NCI-H446 (cell line): Measurements from ENCODE around the gene MAD1L1.

Experiments used
- DNase-seq, 2 experiments: peaks; one replicate each; lab custom pipeline; 2025; lab: John Stamatoyannopoulos, UW

The MAD1L1 gene

DNA sequence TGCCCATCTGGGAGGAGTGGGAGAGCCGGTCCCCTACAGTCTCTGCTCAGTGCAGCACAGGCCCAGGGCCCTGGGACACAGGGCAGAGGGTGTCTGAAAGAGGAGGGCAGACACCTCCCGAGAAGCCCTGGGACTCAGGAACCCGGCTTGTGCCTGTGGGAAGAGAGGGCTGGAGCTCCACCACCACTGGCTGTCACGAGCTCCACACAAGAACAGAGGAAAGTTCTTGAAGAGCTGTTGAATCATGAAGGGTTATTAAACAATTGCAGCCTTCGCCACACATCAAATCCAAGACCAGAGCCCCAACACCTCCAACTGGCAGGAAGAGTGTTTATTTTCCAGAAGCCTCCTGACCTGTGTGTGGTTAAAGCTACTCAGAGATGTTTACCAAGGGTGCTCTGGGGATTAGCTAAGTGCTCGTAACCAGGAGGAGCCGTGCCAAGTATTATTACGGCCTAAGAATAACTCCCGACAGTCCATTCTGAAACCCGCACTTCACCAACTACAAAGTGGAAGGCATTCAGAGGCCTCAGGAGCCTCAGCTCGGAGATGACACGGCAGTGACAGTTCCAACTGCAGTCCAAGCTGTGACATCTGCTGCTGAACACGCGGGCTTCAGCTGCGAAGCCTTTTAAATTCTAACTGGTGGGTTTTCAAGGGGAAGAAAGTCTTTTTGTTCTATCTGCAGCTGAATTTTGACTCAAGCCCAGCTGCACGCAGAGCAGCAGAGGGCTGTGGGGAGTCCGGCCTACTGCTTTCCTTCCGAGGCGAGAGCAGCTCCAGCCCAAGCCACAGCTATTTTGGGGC lies 75.1 kb downstream of the MAD1L1 start:
- DNase-seq, result peak in 1 of 2 experiments; percentile 11

DNA sequence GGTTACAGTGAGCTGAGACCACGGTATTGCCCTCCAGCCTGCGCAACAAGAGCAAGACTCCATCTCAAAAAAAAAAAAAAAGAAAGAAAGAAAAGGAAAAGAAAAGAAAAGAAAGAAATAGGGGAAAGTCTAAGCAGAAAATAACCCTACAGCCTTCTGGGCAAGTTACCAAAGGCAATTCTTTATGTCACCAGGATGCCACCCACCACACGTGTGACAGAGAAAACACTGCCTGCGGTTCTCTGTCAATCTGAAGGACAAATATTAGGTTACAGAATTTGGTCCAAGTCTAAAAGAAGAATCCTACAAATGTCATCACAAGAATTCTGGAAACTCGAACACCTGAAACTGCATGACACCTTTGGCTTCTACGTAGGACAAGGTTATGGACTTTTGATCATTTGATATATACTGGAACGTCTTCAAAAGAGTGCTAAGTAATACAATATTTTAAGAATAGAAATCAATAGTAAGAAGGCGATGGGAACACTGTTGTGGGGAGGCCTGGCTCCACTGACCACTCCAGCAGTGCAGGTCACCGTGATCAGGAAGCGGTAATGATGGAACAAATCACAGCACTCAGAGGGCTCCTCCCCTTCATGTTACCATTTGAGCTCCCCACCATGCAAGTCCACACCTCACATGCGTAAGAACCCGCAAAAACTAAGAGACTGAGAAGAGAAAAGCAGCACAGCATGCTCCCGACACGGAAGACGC lies 75.8 kb downstream of the MAD1L1 start:
- DNase-seq, result no peak

DNA sequence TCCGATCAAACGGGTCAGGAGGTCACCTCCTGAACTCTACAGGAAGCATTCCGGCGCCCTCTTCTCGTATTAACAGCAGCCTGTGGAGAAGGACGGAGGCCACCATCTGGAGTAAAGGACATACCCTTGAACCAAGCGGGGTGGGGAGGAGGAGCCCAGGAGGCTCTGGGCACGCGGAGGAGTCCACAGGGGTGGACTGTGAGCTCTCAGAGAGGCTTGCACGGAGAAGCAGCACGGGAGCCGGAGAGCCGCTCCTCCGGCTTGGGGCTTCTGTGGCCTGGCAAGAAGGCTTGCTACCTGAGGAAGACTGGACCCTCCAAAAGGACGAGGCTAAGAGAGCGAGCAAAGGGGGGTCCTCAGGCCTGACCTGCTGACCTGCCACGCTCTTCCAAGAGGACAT lies 77.9 kb downstream of the MAD1L1 start:
- DNase-seq, result no peak

GRCh38 chr7:2154121-2154520 lies 78.6 kb downstream of the MAD1L1 start:
- DNase-seq, result no peak

GRCh38 chr7:2152646-2153045 lies 80.1 kb downstream of the MAD1L1 start:
- no peak for DNase-seq

GRCh38 chr7:2151801-2152612 lies 80.7 kb downstream of the MAD1L1 start:
- DNase-seq, result no peak

- DNase-seq, result peak in 1 of 2 experiments; percentile 8
Measured at GRCh38 chr7:2151237-2151636, 81.5 kb downstream of the MAD1L1 start.

DNA sequence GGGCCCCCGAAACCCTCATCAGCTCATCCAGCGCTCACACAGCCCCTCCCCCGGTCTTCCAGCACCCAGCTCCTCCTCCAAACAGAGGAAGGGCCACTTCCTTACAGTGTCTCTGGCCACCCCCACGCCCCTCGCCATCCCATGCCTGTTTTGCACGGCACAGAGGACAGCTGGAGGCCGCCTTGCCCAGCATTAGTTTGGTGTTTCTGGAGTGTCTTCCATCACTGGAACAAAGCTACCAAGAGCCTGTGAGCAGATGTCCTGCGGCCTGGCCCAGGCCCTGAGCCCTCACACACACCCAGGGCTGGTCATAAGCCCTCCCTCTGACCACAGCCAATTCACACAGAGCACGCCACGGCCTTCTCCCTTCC lies 82.3 kb downstream of the MAD1L1 start:
- no peak for DNase-seq

- no peak for DNase-seq
Measured at GRCh38 chr7:2149672-2150444, 82.9 kb downstream of the MAD1L1 start.

- no peak for DNase-seq
Measured at GRCh38 chr7:2148814-2149213, 83.9 kb downstream of the MAD1L1 start.

DNA sequence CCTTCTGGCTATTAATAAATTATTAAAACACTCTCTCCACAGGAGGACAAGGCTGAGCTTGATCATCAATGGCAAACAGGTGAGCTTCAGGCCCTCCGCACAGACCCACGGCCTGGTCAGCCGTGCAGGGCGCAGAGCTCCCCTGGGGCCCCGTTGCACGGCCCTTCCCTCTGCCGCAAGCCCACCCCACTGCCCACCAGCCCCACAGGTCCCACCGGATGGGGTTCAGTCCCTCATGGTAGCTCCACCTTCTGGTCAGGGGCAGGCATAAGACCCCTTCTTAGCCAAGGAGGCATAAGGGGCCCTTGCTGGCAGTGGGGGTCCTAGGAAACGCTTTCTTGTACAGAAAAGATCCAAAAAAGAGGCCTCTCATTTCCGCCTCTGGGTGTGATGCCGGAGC lies 84.6 kb downstream of the MAD1L1 start:
- DNase-seq, result no peak

DNA sequence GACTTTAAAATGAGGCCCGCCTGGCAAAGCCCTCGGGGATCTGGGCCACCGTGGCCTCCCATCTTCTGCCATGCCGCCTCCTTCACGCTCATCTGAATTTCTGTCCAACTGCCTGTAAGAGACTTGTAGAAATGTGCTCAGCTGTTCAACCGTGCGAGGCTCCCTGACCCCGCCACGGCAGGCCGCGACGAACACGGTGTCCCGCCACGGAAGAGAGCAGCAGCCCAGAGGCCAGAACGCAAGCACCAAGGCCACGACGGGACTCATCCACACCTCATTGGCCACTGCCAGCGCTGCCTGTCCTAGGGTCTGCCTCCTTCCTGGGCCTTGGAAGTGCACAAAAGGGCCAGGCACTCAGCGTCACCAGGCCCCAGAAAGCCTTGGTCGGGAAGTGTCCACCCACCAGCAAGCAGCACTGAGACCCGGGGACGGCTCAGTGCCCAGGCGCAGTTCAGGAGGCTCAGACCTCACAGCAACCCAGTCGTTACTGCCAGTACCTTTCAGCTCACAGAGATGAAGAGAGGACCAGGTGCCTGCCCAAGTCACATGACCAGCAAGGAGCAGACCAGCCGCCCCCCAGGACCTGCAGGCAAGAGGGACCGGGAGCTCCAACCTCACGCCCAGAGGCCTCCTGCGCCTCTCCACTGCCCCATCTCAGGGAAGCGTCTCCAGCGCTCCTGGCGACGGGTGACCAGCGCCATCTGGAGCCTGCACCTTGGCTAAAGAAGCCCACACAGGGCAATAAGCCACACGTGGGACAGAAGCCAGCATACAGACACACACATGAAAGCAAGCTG lies 85.9 kb downstream of the MAD1L1 start:
- no peak for DNase-seq

- DNase-seq, result no peak
Measured at GRCh38 chr7:2145835-2146580, 86.7 kb downstream of the MAD1L1 start.

- DNase-seq, result no peak
Measured at GRCh38 chr7:2144926-2145325, 87.8 kb downstream of the MAD1L1 start.

DNA sequence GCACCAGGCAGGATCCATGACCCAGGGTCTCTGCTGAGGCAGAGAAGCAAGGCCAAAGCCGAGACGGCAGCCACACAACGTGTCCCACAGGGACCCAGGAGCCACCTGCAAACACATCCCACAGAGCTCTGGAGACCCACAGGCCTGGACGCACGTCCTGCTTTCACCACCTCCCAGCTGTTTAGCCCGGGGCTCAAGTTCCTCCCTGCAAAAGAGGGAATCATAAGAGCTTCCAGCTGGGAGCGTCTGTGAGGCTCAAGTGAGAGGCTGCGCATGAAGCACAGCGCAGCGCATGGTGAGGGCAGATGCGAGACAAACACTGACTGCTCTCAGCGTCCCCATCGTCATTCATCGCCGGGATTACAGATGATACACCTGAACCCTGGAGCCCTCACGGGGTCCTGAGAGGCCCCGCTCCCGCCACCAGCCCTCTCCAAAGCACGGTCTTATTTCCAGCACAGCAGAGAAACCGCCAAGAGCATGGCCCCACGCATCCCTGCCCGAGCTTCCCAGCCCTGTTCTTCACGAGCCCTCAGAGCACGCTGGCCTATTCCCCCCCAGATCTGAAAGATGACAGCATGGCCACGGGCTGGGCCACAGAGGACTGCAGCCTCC lies 88.7 kb downstream of the MAD1L1 start:
- no peak for DNase-seq

DNA sequence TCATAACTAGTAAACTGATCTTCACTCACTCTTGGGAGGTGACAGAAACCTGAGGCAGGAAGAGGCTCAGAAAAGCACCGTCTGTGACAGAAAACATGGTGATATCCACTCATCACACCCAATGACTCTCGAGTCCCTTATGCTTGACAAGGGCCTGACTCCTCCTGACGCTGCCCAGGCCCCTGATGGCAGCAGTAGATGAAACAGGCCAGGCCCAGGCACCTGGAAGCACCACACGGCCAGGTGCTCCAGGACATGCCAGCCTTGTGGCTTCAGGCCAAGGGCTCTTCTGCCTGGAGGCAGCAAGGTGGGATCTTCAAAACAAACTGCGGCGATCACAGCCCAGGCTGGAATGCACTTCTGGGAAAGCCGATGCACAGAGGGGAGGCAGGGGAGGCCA lies 89.3 kb downstream of the MAD1L1 start:
- DNase-seq, result no peak

DNA sequence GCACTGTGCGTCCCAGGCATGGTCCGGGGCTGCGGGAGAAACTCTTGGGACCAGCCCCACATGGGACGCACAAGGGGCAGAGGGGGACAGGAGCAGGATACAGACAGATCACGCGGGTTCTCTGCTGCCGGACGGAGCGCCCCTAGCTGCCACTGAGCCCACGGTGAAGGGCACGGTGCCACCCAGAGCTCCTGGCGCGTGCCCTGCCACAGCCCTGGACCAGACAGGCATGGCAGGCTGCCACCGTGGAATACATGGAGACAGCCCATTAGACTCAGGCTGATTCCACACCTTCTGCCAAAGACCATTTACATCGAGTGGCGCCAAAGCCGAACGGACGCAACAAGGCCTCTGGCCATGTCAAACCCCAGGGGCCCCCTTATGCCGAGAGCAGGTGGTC lies 90.4 kb downstream of the MAD1L1 start:
- no peak for DNase-seq

GRCh38 chr7:2141651-2142050 lies 91.1 kb downstream of the MAD1L1 start:
- no peak for DNase-seq

DNA sequence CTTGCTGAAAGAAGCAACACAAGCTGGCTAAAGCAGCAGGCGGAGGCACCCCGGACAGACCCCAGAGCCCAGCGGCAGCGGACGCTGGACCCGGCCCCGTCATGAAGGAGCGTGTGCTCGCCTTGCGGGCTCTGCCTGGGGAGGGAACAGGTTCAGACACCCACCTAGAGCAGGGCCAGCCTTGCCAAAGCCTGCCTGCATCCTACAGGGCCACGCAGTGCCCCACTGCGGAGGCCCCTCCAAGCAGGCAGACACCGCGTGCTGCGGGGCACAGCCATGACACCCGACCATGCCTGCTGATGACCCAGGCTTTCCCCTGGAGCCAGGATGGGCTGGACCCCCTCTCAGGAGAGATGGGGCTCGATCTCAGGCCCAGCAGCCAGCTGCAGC lies 91.7 kb downstream of the MAD1L1 start:
- DNase-seq, result no peak
